ENCODE results near the gene CELF4. TPM values are rescaled to one million over a fixed set of nuclear protein-coding genes. Genes with fewer than 3 reads are reported as not detected.

The CELF4 gene
- total and polyA plus RNA-seq, 2 of the 4 experiments (the other 2 are of a cell fraction) = not detected

GRCh38 chr18:37550118-37550875 lies 15.3 kb downstream of the CELF4 start:
- Histone ChIP-seq H3K79me1 (ENCODE audit: low read depth in 1 of 2, low read length in 2 of 2) (no peaks in the 10 kb centered on the region), H3K36me3 (ENCODE audit: control insufficient read depth, insufficient read depth, low read length) (no peaks in the 10 kb centered on the region), H4K20me1 (ENCODE audit: insufficient read depth, low read length) (no peaks in the 10 kb centered on the region), H3K4ac (ENCODE audit: low read depth, low read length) (no peak overlapping the region), H2BK5ac (ENCODE audit: low read depth, low read length, poor library complexity, severe bottlenecking) (no peak overlapping the region), H2BK120ac (ENCODE audit: low read depth, low read length) (no peak overlapping the region), H2BK20ac (ENCODE audit: low read depth, low read length) (no peak overlapping the region), H3K18ac (ENCODE audit: low read depth, low read length) (no peak overlapping the region), H2BK15ac (ENCODE audit: low read depth, low read length) (no peak overlapping the region), H4K91ac (ENCODE audit: insufficient read depth, low read depth, low read length) (no peak overlapping the region), H3K4me2 (ENCODE audit: low read depth, low read length) (no peak overlapping the region), H3K27me3 (ENCODE audit: control insufficient read depth, insufficient read depth, low read length) (no peaks in the 10 kb centered on the region; the same call in 1 of the 2 replicates), H3K4me1 (ENCODE audit: control insufficient read depth, insufficient read depth, low read length) (no peaks in the 10 kb centered on the region), H2AFZ (replicated peaks; ENCODE audit: low read length, poor library complexity) (no peak overlapping the region), H3K9me3 (ENCODE audit: control insufficient read depth, insufficient read depth, low read length) (no peaks in the 10 kb centered on the region), H3K14ac (replicated peaks; ENCODE audit: low read depth, low read length) (no peak overlapping the region), H3K56ac (ENCODE audit: extremely low read depth, insufficient read depth, low read length) (no peak overlapping the region), H2AK5ac (ENCODE audit: low read depth, low read length) (no peak overlapping the region), H3K27ac (ENCODE audit: insufficient read depth, low read length) (no peak overlapping the region), H3K4me3 (ENCODE audit: insufficient read depth, low read depth, low read length) (no peak overlapping the region), H3K23ac (ENCODE audit: low read depth, low read length) (no peak overlapping the region), H2AK9ac (replicated peaks; ENCODE audit: low read depth, low read length, poor library complexity) (no peak overlapping the region), H3K9me1 (ENCODE audit: insufficient read depth, low read length) (no peaks in the 10 kb centered on the region), H3K9ac (ENCODE audit: low read depth, low read length) (no peak overlapping the region), H4K5ac (ENCODE audit: low read depth, low read length) (no peak overlapping the region), H4K8ac (ENCODE audit: low read depth in 2 of 2, low read length in 2 of 2) (no peak overlapping the region)
- 74% methylated on average over 4 of the region's 10 CpGs; no CpG with 5 or more reads in 1 of the 2 experiments for WGBS, 2 experiments (ENCODE audit: extremely low coverage in 2 of 2, insufficient read length in 1 of 2)
- ChIA-PET CTCF (no interaction called here), POLR2A (ENCODE audit: unreplicated experiment) (no interaction called here)
- TF ChIP-seq POLR2A (IDR thresholded peaks at IDR 0.05; ENCODE audit: low read depth, low read length) = no peak
- TF ChIP-seq ELK1 (IDR thresholded peaks at IDR 0.05; ENCODE audit: borderline replicate concordance, low read depth, low read length) = no peak
- no peak for TF ChIP-seq RAD21 (IDR thresholded peaks at IDR 0.05; ENCODE audit: low read length)
- TF ChIP-seq RCOR1 (IDR thresholded peaks at IDR 0.05; ENCODE audit: insufficient replicate concordance, low read length) = no peak
- TF ChIP-seq USF2 (IDR thresholded peaks at IDR 0.05; ENCODE audit: low read depth, low read length) = no peak
- no peak for TF ChIP-seq SMC3 (IDR thresholded peaks at IDR 0.05; ENCODE audit: low read depth, low read length)
- TF ChIP-seq NFE2L2 (IDR thresholded peaks at IDR 0.05; ENCODE audit: low read depth, low read length) = no peak
- TF ChIP-seq MXI1 (IDR thresholded peaks at IDR 0.05; ENCODE audit: borderline replicate concordance, low read depth, low read length) = no peak
- TF ChIP-seq RFX5 (IDR thresholded peaks at IDR 0.05; ENCODE audit: low read depth, low read length) = no peak
- TF ChIP-seq BHLHE40 (IDR thresholded peaks at IDR 0.05; ENCODE audit: low read depth, low read length) = no peak
- TF ChIP-seq MAFK (IDR thresholded peaks at IDR 0.05; ENCODE audit: low read depth, low read length) = no peak
- TF ChIP-seq MAZ (IDR thresholded peaks at IDR 0.05; ENCODE audit: borderline replicate concordance, low read depth, low read length) = no peak
- no peak for TF ChIP-seq FOS (IDR thresholded peaks at IDR 0.05; ENCODE audit: low read depth, low read length)
- no peak for TF ChIP-seq CHD1 (IDR thresholded peaks at IDR 0.05; ENCODE audit: low read depth, low read length)
- TF ChIP-seq CEBPB (IDR thresholded peaks at IDR 0.05; ENCODE audit: low read depth, low read length) = no peak
- TF ChIP-seq CTCF (conservative IDR thresholded peaks at IDR 0.05; ENCODE audit: low read depth, low read length) = no peak
- intact Hi-C loops (cut with micrococcal nuclease) = no loop called here
- dilution Hi-C loops (cut with HindIII; ENCODE audit: low sequenced_read_pairs, unreplicated experiment) = no loop called here
- ATAC-seq (ENCODE audit: low read depth) (no peak), DNase-seq (no peak)
- no TSS peak for BruUV-seq (replicated peaks)
- in situ Hi-C loops (cut with MboI; ENCODE audit: low sequenced_read_pairs) = no loop called here
